Mesenchymal stem cell (in vitro differentiated cells and primary cell): ENCODE data around the gene STAG1.
"Not testable (repeated sequence)": the region's sequence is repeated elsewhere in the genome, so short reads cannot be mapped to it uniquely, and the experiment has no call there.

Experiments used
- DNase-seq: peaks from one replicate; pipeline ENCODE4 v3.0.0-alpha.2; 2013
- H2AFZ ChIP-seq: one replicate; pipeline ENCODE4 v1.6.1; 2013; ENCODE audit warnings: low read depth, mild to moderate bottlenecking, control low read depth, inconsistent platforms, low read length, moderate library complexity
- H2AK5ac ChIP-seq: 2 replicates; pipeline ENCODE4 v1.6.1; 2013; ENCODE audit warnings: low read length, moderate library complexity, mild to moderate bottlenecking, inconsistent platforms; ENCODE audit not compliant: severe bottlenecking
- H2BK120ac ChIP-seq: one replicate; pipeline ENCODE4 v1.6.1; 2013; ENCODE audit warnings: low read depth, mild to moderate bottlenecking, inconsistent platforms, low read length, moderate library complexity
- H2BK12ac ChIP-seq, 2 experiments: one replicate each; pipeline ENCODE4 v1.6.1; 2013; ENCODE audit warnings: inconsistent platforms in 2 of 2, low read length in 2 of 2, mild to moderate bottlenecking in 2 of 2, moderate library complexity in 2 of 2, control low read depth in 1 of 2
- H2BK15ac ChIP-seq: one replicate; pipeline ENCODE4 v1.6.1; 2013; ENCODE audit warnings: mild to moderate bottlenecking, low read depth, inconsistent platforms; ENCODE audit not compliant: poor library complexity, severe bottlenecking
- H2BK5ac ChIP-seq: 2 replicates; pipeline ENCODE4 v1.6.1; 2013; ENCODE audit warnings: low read depth, mild to moderate bottlenecking, low read length, control low read depth, inconsistent platforms; ENCODE audit not compliant: poor library complexity, severe bottlenecking
- H3K14ac ChIP-seq, 2 experiments: one replicate each; pipeline ENCODE4 v1.6.1; 2013; ENCODE audit warnings: inconsistent platforms in 2 of 2, low read length in 2 of 2, control low read depth in 1 of 2, mild to moderate bottlenecking in 1 of 2, moderate library complexity in 1 of 2
- H3K18ac ChIP-seq, 2 experiments: one replicate each; pipeline ENCODE4 v1.6.1; 2013; ENCODE audit warnings: inconsistent platforms in 2 of 2, low read length in 2 of 2, control low read depth in 1 of 2, low read depth in 1 of 2, mild to moderate bottlenecking in 1 of 2
- H3K23ac ChIP-seq, 2 experiments: one replicate each; pipeline ENCODE4 v1.6.1; 2013; ENCODE audit warnings: inconsistent platforms in 2 of 2, low read length in 2 of 2, mild to moderate bottlenecking in 2 of 2, moderate library complexity in 2 of 2, control low read depth in 1 of 2
- H3K27ac ChIP-seq: 2 replicates; pipeline ENCODE4 v1.5.1; 2013; ENCODE audit warnings: mild to moderate bottlenecking, moderate library complexity, low read length, control low read depth, inconsistent platforms; ENCODE audit not compliant: poor library complexity, severe bottlenecking
- H3K27me3 ChIP-seq, 2 experiments: 2 replicates each; pipeline versions ENCODE4 v1.6.1 to v1.7.0; 2013; ENCODE audit warnings: low read length in 2 of 2, mild to moderate bottlenecking in 2 of 2, moderate library complexity in 2 of 2, control low read depth in 1 of 2, inconsistent platforms in 1 of 2; ENCODE audit not compliant: control insufficient read depth in 1 of 2, insufficient read depth in 1 of 2
- H3K36me3 ChIP-seq, 2 experiments: 2 replicates each; pipeline versions ENCODE4 v1.6.1 to v1.7.0; 2013; ENCODE audit warnings: low read length in 2 of 2, control low read depth in 1 of 2, inconsistent platforms in 1 of 2, low read depth in 1 of 2, mild to moderate bottlenecking in 1 of 2; ENCODE audit not compliant: insufficient read depth in 2 of 2, control insufficient read depth in 1 of 2
- H3K4ac ChIP-seq, 2 experiments: one replicate each; pipeline ENCODE4 v1.6.1; 2013; ENCODE audit warnings: inconsistent platforms in 2 of 2, low read length in 2 of 2, mild to moderate bottlenecking in 2 of 2, moderate library complexity in 2 of 2, control low read depth in 1 of 2, low read depth in 1 of 2
- H3K4me1 ChIP-seq: 2 replicates; pipeline ENCODE4 v1.6.1; 2013; ENCODE audit warnings: low read depth, low read length, control low read depth; ENCODE audit not compliant: control insufficient read depth, insufficient read depth
- H3K4me2 ChIP-seq: 2 replicates; pipeline ENCODE4 v1.6.1; 2013; ENCODE audit warnings: low read length, mild to moderate bottlenecking, inconsistent platforms; ENCODE audit not compliant: poor library complexity, severe bottlenecking
- H3K4me3 ChIP-seq, 2 experiments: 2 replicates each; pipeline versions ENCODE4 v1.5.1 to v1.7.0; 2013; ENCODE audit warnings: low read length in 2 of 2, mild to moderate bottlenecking in 2 of 2, control low read depth in 1 of 2, low read depth in 1 of 2; ENCODE audit not compliant: insufficient read depth in 1 of 2
- H3K79me1 ChIP-seq: replicated peaks from 2 replicates; pipeline ENCODE4 v1.6.1; 2013; ENCODE audit warnings: mild to moderate bottlenecking, control low read depth, low read length, inconsistent platforms; ENCODE audit not compliant: poor library complexity, severe bottlenecking
- H3K9ac ChIP-seq: 2 replicates; pipeline ENCODE4 v1.7.0; 2013; ENCODE audit warnings: mild to moderate bottlenecking, low read length, moderate library complexity
- H3K9me3 ChIP-seq: 2 replicates; pipeline ENCODE4 v1.7.0; 2013; ENCODE audit warnings: mild to moderate bottlenecking, low read length; ENCODE audit not compliant: control insufficient read depth
- H4K8ac ChIP-seq: one replicate; pipeline ENCODE4 v1.6.1; 2013; ENCODE audit warnings: inconsistent platforms, mild to moderate bottlenecking, low read length, moderate library complexity
- H4K91ac ChIP-seq: one replicate; pipeline ENCODE4 v1.6.1; 2013; ENCODE audit warnings: mild to moderate bottlenecking, low read length, inconsistent platforms
- WGBS: methylation state at CpG from one replicate; pipeline ENCODE4 v1.1.7; 2013; ENCODE audit warnings: mixed read lengths; 5-methylcytosine and 5-hydroxymethylcytosine counted together

STAG1 gene

DNA sequence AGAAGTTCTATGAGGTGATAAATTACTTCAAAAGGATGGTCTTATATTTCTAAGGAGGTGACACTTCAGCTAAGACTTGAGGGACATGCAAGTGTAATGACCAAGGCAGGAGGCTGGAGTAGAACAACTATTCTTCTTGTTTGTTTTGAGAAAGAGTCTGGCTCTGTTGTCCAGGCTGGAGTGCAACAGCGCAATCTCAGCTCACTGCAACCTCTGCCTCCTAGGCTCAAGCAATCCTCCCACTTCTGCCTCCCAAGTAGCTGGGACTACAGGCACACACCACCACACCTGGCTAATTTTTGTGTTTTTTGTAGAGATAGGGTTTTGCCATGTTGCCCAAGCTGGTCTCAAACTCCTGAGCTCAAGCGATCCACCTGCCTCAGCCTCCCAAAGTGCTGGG lies 108.8 kb downstream of the STAG1 start:
- DNase-seq, H4K91ac ChIP-seq, H3K9me3 ChIP-seq, H2BK5ac ChIP-seq, H3K23ac ChIP-seq, H3K27ac ChIP-seq, H2AK5ac ChIP-seq, H2AFZ ChIP-seq, H3K4me3 ChIP-seq, H3K18ac ChIP-seq, H3K36me3 ChIP-seq, H3K4ac ChIP-seq, H3K4me2 ChIP-seq, H2BK15ac ChIP-seq, H2BK12ac ChIP-seq, H4K8ac ChIP-seq, H3K27me3 ChIP-seq, H3K14ac ChIP-seq, H2BK120ac ChIP-seq, H3K4me1 ChIP-seq, H3K9ac ChIP-seq: not testable (repeated sequence)
- H3K79me1 ChIP-seq: peaks cover 17% of the 10 kb centered on the region
- WGBS: 100% methylated on average over 1 of the region's 2 CpGs

- H3K23ac ChIP-seq: no peak overlapping the region
- H3K9ac ChIP-seq: no peak overlapping the region
- H3K4me1 ChIP-seq: peaks cover 1% of the 10 kb centered on the region
- no peak overlapping the region for H3K4me2 ChIP-seq
- H3K4me3 ChIP-seq: no peak overlapping the region
- no peak overlapping the region for H2AFZ ChIP-seq
- H4K91ac ChIP-seq: no peak overlapping the region
- no peak overlapping the region for H2BK12ac ChIP-seq
- no peaks in the 10 kb centered on the region for H3K36me3 ChIP-seq
- H2BK5ac ChIP-seq: no peak overlapping the region
- WGBS: no CpG with 5 or more reads among the region's 1 CpG
- H3K4ac ChIP-seq: no peak overlapping the region
- DNase-seq: no peak
- no peak overlapping the region for H2BK15ac ChIP-seq
- no peak overlapping the region for H4K8ac ChIP-seq
- no peak overlapping the region for H2AK5ac ChIP-seq
- H2BK120ac ChIP-seq: no peak overlapping the region
- no peaks in the 10 kb centered on the region for H3K27me3 ChIP-seq
- H3K14ac ChIP-seq: no peak overlapping the region
- H3K9me3 ChIP-seq: no peaks in the 10 kb centered on the region
- no peak overlapping the region for H3K27ac ChIP-seq
- peaks cover 18% of the 10 kb centered on the region for H3K79me1 ChIP-seq
- no peak overlapping the region for H3K18ac ChIP-seq
Measured at GRCh38 chr3:136642711-136643110, 109.5 kb downstream of the STAG1 start.

DNA sequence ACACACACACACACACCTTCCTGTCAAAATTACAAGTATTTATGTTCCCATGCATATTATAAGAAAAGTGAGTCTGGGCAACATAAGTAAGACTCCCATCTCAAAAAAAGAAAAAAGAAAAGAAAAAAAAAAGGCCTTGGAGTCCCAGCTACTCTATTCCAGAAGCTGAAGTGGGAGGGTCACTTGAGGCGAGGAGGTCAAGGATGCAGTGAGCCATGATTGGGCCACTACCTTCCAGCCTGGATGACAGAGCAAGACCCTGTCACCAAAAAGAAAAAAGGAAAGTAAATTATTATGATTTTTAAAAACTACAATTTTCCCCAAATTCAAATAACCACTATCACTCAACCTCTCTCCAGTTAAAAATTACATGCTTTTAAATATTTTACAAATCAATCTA lies 113.1 kb downstream of the STAG1 start:
- Histone ChIP-seq H3K9me3 (no peaks in the 10 kb centered on the region), H3K23ac (no peak overlapping the region), H3K79me1 (peaks cover 10% of the 10 kb centered on the region), H3K14ac (no peak overlapping the region), H4K8ac (no peak overlapping the region), H2BK12ac (no peak overlapping the region), H2BK5ac (no peak overlapping the region), H3K4ac (no peak overlapping the region), H2AK5ac (no peak overlapping the region), H2AFZ (no peak overlapping the region), H3K4me2 (no peak overlapping the region), H4K91ac (no peak overlapping the region), H3K27me3 (no peaks in the 10 kb centered on the region), H3K4me3 (no peak overlapping the region), H3K9ac (no peak overlapping the region), H2BK120ac (no peak overlapping the region), H3K18ac (no peak overlapping the region), H3K36me3 (no peaks in the 10 kb centered on the region), H2BK15ac (no peak overlapping the region), H3K27ac (no peak overlapping the region), H3K4me1 (peaks cover 1% of the 10 kb centered on the region)
- peak; percentile 14 for DNase-seq
- WGBS: 100% methylated on average over 1 of the region's 1 CpG

DNA sequence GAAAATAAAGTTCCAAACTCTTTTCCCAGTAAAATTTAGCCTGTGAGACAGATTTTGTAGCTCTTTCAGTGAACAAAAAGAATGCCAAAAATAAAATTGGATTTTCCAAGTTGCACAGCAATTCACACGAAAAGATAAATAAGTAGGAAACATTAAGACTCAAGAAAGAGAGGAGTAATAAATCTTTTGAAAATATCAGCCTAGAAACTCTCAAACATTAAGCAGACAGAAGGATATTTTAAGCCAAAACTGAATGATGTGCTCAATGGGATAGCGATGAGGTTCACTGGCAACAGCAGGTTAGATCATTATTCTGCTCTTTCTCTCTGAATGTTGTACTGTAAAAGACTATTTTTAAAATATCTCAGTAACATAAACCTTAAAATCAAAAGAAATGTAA lies 115.0 kb downstream of the STAG1 start:
- H4K8ac ChIP-seq: no peak overlapping the region

More for the DNA sequence above, 115.0 kb downstream of the STAG1 start:
- H3K4me1 ChIP-seq: peaks cover 4% of the 10 kb centered on the region
- H2BK5ac ChIP-seq: no peak overlapping the region
- no peak overlapping the region for H3K27ac ChIP-seq
- no CpG with 5 or more reads among the region's 2 CpGs for WGBS
- H2BK15ac ChIP-seq: no peak overlapping the region
- H3K4me2 ChIP-seq: no peak overlapping the region
- no peaks in the 10 kb centered on the region for H3K9me3 ChIP-seq
- H4K91ac ChIP-seq: no peak overlapping the region
- no peaks in the 10 kb centered on the region for H3K27me3 ChIP-seq
- H2BK12ac ChIP-seq: no peak overlapping the region
- H2BK120ac ChIP-seq: no peak overlapping the region
- DNase-seq: no peak
- H3K79me1 ChIP-seq: peaks cover 9% of the 10 kb centered on the region
- H3K4me3 ChIP-seq: no peak overlapping the region
- no peaks in the 10 kb centered on the region for H3K36me3 ChIP-seq
- H3K14ac ChIP-seq: no peak overlapping the region
- H3K18ac ChIP-seq: no peak overlapping the region
- H3K4ac ChIP-seq: no peak overlapping the region
- H2AK5ac ChIP-seq: no peak overlapping the region
- H3K9ac ChIP-seq: no peak overlapping the region
- H3K23ac ChIP-seq: no peak overlapping the region
- no peak overlapping the region for H2AFZ ChIP-seq
